Activated CD4-positive, alpha-beta memory T cell treated with anti-CD3 and anti-CD28 coated beads, Interleukin-2, amount 10 ng/mL, durations not matched to agents 7 days and 5 days (primary cell): ENCODE measurements around the gene LRCH1. TPM values are rescaled to one million over a fixed set of nuclear protein-coding genes. Genes with fewer than 3 reads are reported as not detected.

Source experiments
- CTCF ChIA-PET: fragments of 350-600 bp; sonication (Branson Sonifier 250); formaldehyde crosslinking; loops from one replicate; lab custom pipeline; 2021; ENCODE audit warnings: antibody characterized with exemption, inconsistent platforms; lab: Charles Lee
- POLR2A ChIA-PET: fragments of 350-600 bp; sonication (Branson Sonifier 250); formaldehyde crosslinking; loops from one replicate; lab custom pipeline; 2021; ENCODE audit warnings: antibody characterized with exemption; lab: Charles Lee
- DNase-seq: peaks from one replicate; pipeline ENCODE4 v3.0.0-alpha.2; 2020
- H3K27ac Mint-ChIP-seq: one replicate; pipeline ENCODE4 v1.8.0; 2021; ENCODE audit warnings: mild to moderate bottlenecking, mixed read lengths
- H3K27me3 Mint-ChIP-seq: one replicate; pipeline ENCODE4 v1.8.0; 2021; ENCODE audit warnings: mixed read lengths
- H3K36me3 Mint-ChIP-seq: one replicate; pipeline ENCODE4 v1.8.0; 2021; ENCODE audit warnings: low read depth, mixed read lengths
- H3K4me1 Mint-ChIP-seq: one replicate; pipeline ENCODE4 v1.8.0; 2021; ENCODE audit warnings: mixed read lengths
- H3K4me3 Mint-ChIP-seq: one replicate; pipeline ENCODE4 v1.8.0; 2021; ENCODE audit warnings: mild to moderate bottlenecking, mixed read lengths
- H3K9me3 Mint-ChIP-seq: one replicate; pipeline ENCODE4 v1.8.0; 2021; ENCODE audit warnings: mixed read lengths
- total RNA-seq, 2 experiments: library from RNA; stranded (reverse); gene quantifications; one replicate each; pipeline ENCODE4 v1.2.3, GENCODE V29; 2021

The LRCH1 gene
- total RNA-seq, 2 experiments from 2014 or later = 17.1 TPM

- no peak overlapping the region for H3K4me3 Mint-ChIP-seq
- no peak for DNase-seq
- H3K36me3 Mint-ChIP-seq = peaks cover 14% of the 10 kb centered on the region
- peaks cover 14% of the 10 kb centered on the region for H3K4me1 Mint-ChIP-seq
- CTCF ChIA-PET = interaction anchor here (1.6 kb wide), 1 partner anchor 130 kb away, joined by 8 read pairs; no protein-coding TSS in a partner anchor
- H3K27me3 Mint-ChIP-seq = no peaks in the 10 kb centered on the region
- H3K9me3 Mint-ChIP-seq = no peaks in the 10 kb centered on the region
- H3K27ac Mint-ChIP-seq = no peak overlapping the region
- POLR2A ChIA-PET = no interaction called here
These were observed 129.0 kb downstream of the LRCH1 start for GRCh38 chr13:46682015-46682414.

GRCh38 chr13:46682707-46683106 is 129.7 kb downstream of the LRCH1 start:
- no peaks in the 10 kb centered on the region for H3K9me3 Mint-ChIP-seq
- ChIA-PET CTCF (no interaction called here), POLR2A (no interaction called here)
- peaks cover 17% of the 10 kb centered on the region for H3K4me1 Mint-ChIP-seq
- no peaks in the 10 kb centered on the region for H3K27me3 Mint-ChIP-seq
- no peak overlapping the region for H3K27ac Mint-ChIP-seq
- no peak overlapping the region for H3K4me3 Mint-ChIP-seq
- H3K36me3 Mint-ChIP-seq = peaks cover 14% of the 10 kb centered on the region
- DNase-seq = no peak

GRCh38 chr13:46683676-46684260 is 130.8 kb downstream of the LRCH1 start:
- Mint-ChIP-seq H3K36me3 (peaks cover 14% of the 10 kb centered on the region), H3K9me3 (no peaks in the 10 kb centered on the region), H3K27me3 (no peaks in the 10 kb centered on the region), H3K4me1 (peaks cover 21% of the 10 kb centered on the region), H3K27ac (no peak overlapping the region), H3K4me3 (no peak overlapping the region)
- POLR2A ChIA-PET = no interaction called here
- CTCF ChIA-PET = interaction anchor here (1.0 kb wide), 2 partner anchors 24 to 132 kb away, joined by 3 to 4 read pairs; no protein-coding TSS in a partner anchor
- no peak for DNase-seq

GRCh38 chr13:46684287-46685001 is 131.5 kb downstream of the LRCH1 start:
- CTCF ChIA-PET = interaction anchor here (0.5 to 1.0 kb wide), 3 partner anchors 11 to 133 kb away, joined by 3 to 5 read pairs (median 4); no protein-coding TSS in a partner anchor
- Mint-ChIP-seq H3K27me3 (no peaks in the 10 kb centered on the region), H3K4me3 (no peak overlapping the region), H3K9me3 (no peaks in the 10 kb centered on the region), H3K36me3 (peaks cover 14% of the 10 kb centered on the region), H3K4me1 (peaks cover 21% of the 10 kb centered on the region), H3K27ac (no peak overlapping the region)
- DNase-seq = no peak
- POLR2A ChIA-PET = no interaction called here

GRCh38 chr13:46685006-46685730 is 132.2 kb downstream of the LRCH1 start:
- H3K4me3 Mint-ChIP-seq = no peak overlapping the region
- ChIA-PET CTCF (interaction anchor here (0.5 to 1.0 kb wide), 2 partner anchors 11 to 133 kb away, joined by 4 to 5 read pairs; no protein-coding TSS in a partner anchor), POLR2A (no interaction called here)
- H3K4me1 Mint-ChIP-seq = peaks cover 21% of the 10 kb centered on the region
- H3K36me3 Mint-ChIP-seq = peaks cover 14% of the 10 kb centered on the region
- no peaks in the 10 kb centered on the region for H3K27me3 Mint-ChIP-seq
- DNase-seq = no peak
- no peak overlapping the region for H3K27ac Mint-ChIP-seq
- H3K9me3 Mint-ChIP-seq = no peaks in the 10 kb centered on the region

GRCh38 chr13:46686171-46686570 is 133.2 kb downstream of the LRCH1 start:
- Mint-ChIP-seq H3K4me1 (peaks cover 21% of the 10 kb centered on the region), H3K9me3 (no peaks in the 10 kb centered on the region), H3K4me3 (no peak overlapping the region), H3K36me3 (peaks cover 14% of the 10 kb centered on the region), H3K27me3 (no peaks in the 10 kb centered on the region), H3K27ac (no peak overlapping the region)
- ChIA-PET CTCF (no interaction called here), POLR2A (no interaction called here)
- no peak for DNase-seq

GRCh38 chr13:46687810-46688209 is 134.8 kb downstream of the LRCH1 start:
- no peak overlapping the region for H3K4me3 Mint-ChIP-seq
- no peaks in the 10 kb centered on the region for H3K27me3 Mint-ChIP-seq
- ChIA-PET CTCF (no interaction called here), POLR2A (no interaction called here)
- no peak overlapping the region for H3K27ac Mint-ChIP-seq
- peaks cover 16% of the 10 kb centered on the region for H3K36me3 Mint-ChIP-seq
- no peak for DNase-seq
- no peaks in the 10 kb centered on the region for H3K9me3 Mint-ChIP-seq
- H3K4me1 Mint-ChIP-seq = peaks cover 21% of the 10 kb centered on the region

GRCh38 chr13:46688306-46688705 is 135.3 kb downstream of the LRCH1 start:
- no peaks in the 10 kb centered on the region for H3K9me3 Mint-ChIP-seq

GRCh38 chr13:46698014-46698413 is 145.0 kb downstream of the LRCH1 start:
- H3K4me3 Mint-ChIP-seq = no peak overlapping the region
- H3K27ac Mint-ChIP-seq = no peak overlapping the region
- H3K9me3 Mint-ChIP-seq = no peaks in the 10 kb centered on the region
- no peaks in the 10 kb centered on the region for H3K27me3 Mint-ChIP-seq
- DNase-seq = no peak
- CTCF ChIA-PET = interaction anchor here (0.9 kb wide), 1 partner anchor 13 kb away, joined by 3 read pairs; no protein-coding TSS in a partner anchor
- no peaks in the 10 kb centered on the region for H3K4me1 Mint-ChIP-seq
- H3K36me3 Mint-ChIP-seq = peaks cover 33% of the 10 kb centered on the region
- POLR2A ChIA-PET = no interaction called here

More at GRCh38 chr13:46688306-46688705, 135.3 kb downstream of the LRCH1 start:
- Mint-ChIP-seq H3K27me3 (no peaks in the 10 kb centered on the region), H3K4me1 (peaks cover 18% of the 10 kb centered on the region), H3K4me3 (no peak overlapping the region), H3K36me3 (peaks cover 13% of the 10 kb centered on the region), H3K27ac (no peak overlapping the region)
- POLR2A ChIA-PET = no interaction called here
- DNase-seq = no peak
- CTCF ChIA-PET = no interaction called here

- H3K4me1 Mint-ChIP-seq = no peaks in the 10 kb centered on the region
- ChIA-PET POLR2A (no interaction called here), CTCF (no interaction called here)
- H3K27ac Mint-ChIP-seq = no peak overlapping the region
- DNase-seq = no peak
- H3K4me3 Mint-ChIP-seq = no peak overlapping the region
- H3K36me3 Mint-ChIP-seq = peaks cover 33% of the 10 kb centered on the region
- H3K9me3 Mint-ChIP-seq = no peaks in the 10 kb centered on the region
- no peaks in the 10 kb centered on the region for H3K27me3 Mint-ChIP-seq
These were observed 146.0 kb downstream of the LRCH1 start for GRCh38 chr13:46698910-46699460.

- no peaks in the 10 kb centered on the region for H3K4me1 Mint-ChIP-seq
These were observed 159.6 kb downstream of the LRCH1 start for GRCh38 chr13:46712524-46712923.

GRCh38 chr13:46715363-46715762 is 162.4 kb downstream of the LRCH1 start:
- CTCF ChIA-PET = no interaction called here
- no peak for DNase-seq
- no peaks in the 10 kb centered on the region for H3K4me1 Mint-ChIP-seq

More at GRCh38 chr13:46712524-46712923, 159.6 kb downstream of the LRCH1 start:
- Mint-ChIP-seq H3K9me3 (no peaks in the 10 kb centered on the region), H3K27me3 (no peaks in the 10 kb centered on the region), H3K4me3 (no peak overlapping the region), H3K27ac (no peak overlapping the region), H3K36me3 (peaks cover 20% of the 10 kb centered on the region)
- no peak for DNase-seq
- CTCF ChIA-PET = no interaction called here
- POLR2A ChIA-PET = no interaction called here

GRCh38 chr13:46716821-46717220 is 163.9 kb downstream of the LRCH1 start:
- Mint-ChIP-seq H3K9me3 (no peaks in the 10 kb centered on the region), H3K36me3 (peaks cover 5% of the 10 kb centered on the region), H3K4me1 (no peaks in the 10 kb centered on the region), H3K4me3 (no peak overlapping the region), H3K27me3 (no peaks in the 10 kb centered on the region), H3K27ac (no peak overlapping the region)
- ChIA-PET POLR2A (no interaction called here), CTCF (no interaction called here)
- no peak for DNase-seq

More at GRCh38 chr13:46715363-46715762, 162.4 kb downstream of the LRCH1 start:
- POLR2A ChIA-PET = interaction anchor here (1.5 kb wide), 1 partner anchor 11 kb away, joined by 3 read pairs; no protein-coding TSS in a partner anchor
- Mint-ChIP-seq H3K36me3 (peaks cover 5% of the 10 kb centered on the region), H3K27ac (no peak overlapping the region), H3K27me3 (no peaks in the 10 kb centered on the region), H3K4me3 (no peak overlapping the region), H3K9me3 (no peaks in the 10 kb centered on the region)
